A549 (cell line): ENCODE data around the gene RNF5. TPM values are rescaled to one million over a fixed set of nuclear protein-coding genes. Genes with fewer than 3 reads are reported as not detected.

ENCODE experiments used
- ATAC-seq, 2 experiments: fragments of 200-7000 bp in 1 of 2; fragments of >200 bp in 1 of 2; cut with Nextera tagmentation in 1 of 2; cut with Tn5 transposase in 1 of 2; 3 replicates each; pipeline versions ENCODE4 v1.8.0 to v1.9.1; 2018 to 2020; ENCODE audit warnings: mild to moderate bottlenecking in 1 of 2, moderate library complexity in 1 of 2
- CTCF ChIA-PET: fragments of 300-600 bp; sonication (Branson Sonifier 250); formaldehyde crosslinking; extraction: SDS; loops from one replicate; lab custom pipeline; 2021; ENCODE audit warnings: antibody characterized with exemption, inconsistent platforms; lab: Yijun Ruan, JAX
- POLR2A ChIA-PET: fragments of 350-600 bp; formaldehyde crosslinking; extraction: SDS; loops from one replicate; lab custom pipeline; 2021; ENCODE audit warnings: antibody characterized with exemption, inconsistent platforms; lab: Yijun Ruan, JAX
- DNase-seq, 2 experiments: peaks; one replicate each; pipeline versions ENCODE4 v3.0.0 to v3.0.0-alpha.2; 2011 to 2016; ENCODE audit warnings: low read depth in 1 of 2, low spot score in 1 of 2
- FAIRE-seq: peaks from 2 replicates; lab custom pipeline; 2011; peaks lifted over from hg19 to GRCh38; lab: Jason Lieb, UNC
- H3K27ac ChIP-seq, 2 experiments: fragments of >200 bp; sonication (Bioruptor Twin); formaldehyde crosslinking; 3 replicates each; pipeline ENCODE4 v1.5.1; 2016 to 2017
- H3K4me1 ChIP-seq: fragments of >200 bp; sonication (Bioruptor Twin); formaldehyde crosslinking; 3 replicates; pipeline ENCODE4 v1.6.1; 2016
- H3K4me2 ChIP-seq: fragments of >200 bp; sonication (Bioruptor Twin); formaldehyde crosslinking; 3 replicates; pipeline ENCODE4 v1.6.1; 2016
- H3K4me3 ChIP-seq: fragments of >200 bp; sonication (Bioruptor Twin); formaldehyde crosslinking; 3 replicates; pipeline ENCODE4 v1.5.1; 2016
- H3K9me3 ChIP-seq: fragments of >200 bp; sonication (Bioruptor Twin); formaldehyde crosslinking; 3 replicates; pipeline ENCODE4 v1.6.1; 2016
- ATOH8 ChIP-seq: fragments of 250-450 bp; sonication (Bioruptor Pico); IDR thresholded peaks from 2 replicates; pipeline ENCODE4 v1.5.0; 2020; ENCODE audit warnings: low read depth, mild to moderate bottlenecking, moderate library complexity
- BHLHE40 ChIP-seq: IDR thresholded peaks from 2 replicates; pipeline ENCODE4 v1.6.1; 2012; ENCODE audit warnings: low read depth, low read length, inconsistent platforms
- CEBPB ChIP-seq, 2 experiments: fragments of >200 bp in 1 of 2; sonication (Bioruptor Twin) in 1 of 2; formaldehyde crosslinking in 1 of 2; IDR thresholded peaks; 2 replicates each; pipeline ENCODE4 v1.6.1; 2012 to 2016
- CHD4 ChIP-seq: fragments of 200-600 bp; sonication (generic); IDR thresholded peaks from 2 replicates; pipeline ENCODE4 v1.6.1; 2016; ENCODE audit warnings: antibody characterized with exemption, mild to moderate bottlenecking, borderline replicate concordance
- E2F6 ChIP-seq: IDR thresholded peaks from 2 replicates; pipeline ENCODE4 v1.6.1; 2012; ENCODE audit warnings: low read depth, borderline replicate concordance
- ELK1 ChIP-seq: fragments of 150-350 bp; IDR thresholded peaks from 2 replicates; pipeline ENCODE4 v1.6.1; 2014; ENCODE audit warnings: low read depth, mild to moderate bottlenecking, low read length
- HDAC2 ChIP-seq: fragments of 200-600 bp; sonication (generic); IDR thresholded peaks from 2 replicates; pipeline ENCODE4 v1.6.1; 2016
- HES2 ChIP-seq: fragments of >200 bp; sonication (Bioruptor Twin); formaldehyde crosslinking; IDR thresholded peaks from 2 replicates; pipeline ENCODE4 v1.6.1; 2016
- HEYL ChIP-seq: fragments of 250-450 bp; sonication (Bioruptor Pico); IDR thresholded peaks from 2 replicates; pipeline ENCODE4 v1.8.0; 2021; ENCODE audit warnings: mild to moderate bottlenecking, moderate library complexity
- JUNB ChIP-seq: fragments of >200 bp; sonication (Bioruptor Twin); formaldehyde crosslinking; IDR thresholded peaks from 2 replicates; pipeline ENCODE4 v1.6.1; 2016
- MYC ChIP-seq: IDR thresholded peaks from 2 replicates; pipeline ENCODE4 v1.6.1; 2012; ENCODE audit warnings: mild to moderate bottlenecking, inconsistent platforms, low read length, improper control_type of control experiment, borderline replicate concordance
- PBX3 ChIP-seq: IDR thresholded peaks from 2 replicates; pipeline ENCODE4 v1.6.1; 2012
- POLR2AphosphoS2 ChIP-seq: conservative IDR thresholded peaks from 2 replicates; pipeline ENCODE4 v1.6.1; 2012; ENCODE audit warnings: low read length, improper control_type of control experiment, inconsistent platforms
- RCOR1 ChIP-seq: fragments of 150-350 bp; IDR thresholded peaks from 2 replicates; pipeline ENCODE4 v1.6.1; 2014; ENCODE audit warnings: antibody characterized with exemption, low read length, low read depth
- REST ChIP-seq: fragments of 200-600 bp; sonication (generic); IDR thresholded peaks from 2 replicates; pipeline ENCODE4 v1.6.1; 2016; ENCODE audit warnings: antibody characterized with exemption, mild to moderate bottlenecking, moderate library complexity
- RFX5 ChIP-seq: fragments of 450-650 bp; IDR thresholded peaks from 2 replicates; pipeline ENCODE4 v1.7.1; 2014; ENCODE audit warnings: antibody characterized with exemption, mild to moderate bottlenecking, moderate library complexity
- SREBF2 ChIP-seq: fragments of 450-650 bp; IDR thresholded peaks from 2 replicates; pipeline ENCODE4 v1.6.1; 2014; ENCODE audit warnings: mild to moderate bottlenecking, moderate library complexity
- USF2 ChIP-seq: fragments of 450-650 bp; IDR thresholded peaks from 2 replicates; pipeline ENCODE4 v1.6.1; 2014; ENCODE audit warnings: antibody characterized with exemption
- ZFP36 ChIP-seq: fragments of 450-650 bp; IDR thresholded peaks from 2 replicates; pipeline ENCODE4 v1.6.1; 2014; ENCODE audit warnings: borderline replicate concordance; ENCODE audit not compliant: partially characterized antibody
- WGBS: methylation state at CpG from one replicate; pipeline ENCODE4 v1.1.6; 2017; ENCODE audit errors: missing lambda C conversion rate; 5-methylcytosine and 5-hydroxymethylcytosine counted together
- polyA plus RNA-seq, 4 experiments: library from polyadenylated mRNA; depleted of rRNA in 3 of 4; stranded (reverse); fragments of >200 nt; fragmentation: RNase III in 1 of 4; extraction: RNeasy Plus Mini Kit Qiagen cat#74134 plus additional on column Dnase treatment in 1 of 4; gene quantifications; 2 replicates in 3 of 4; 3 replicates in 1 of 4; pipeline ENCODE4 v1.2.3, GENCODE V29; 2011 to 2017

RNF5 gene
- polyA plus RNA-seq, 2 of the 4 experiments (the other 2 are of a cell fraction): 54.1 to 62.7 TPM

DNA sequence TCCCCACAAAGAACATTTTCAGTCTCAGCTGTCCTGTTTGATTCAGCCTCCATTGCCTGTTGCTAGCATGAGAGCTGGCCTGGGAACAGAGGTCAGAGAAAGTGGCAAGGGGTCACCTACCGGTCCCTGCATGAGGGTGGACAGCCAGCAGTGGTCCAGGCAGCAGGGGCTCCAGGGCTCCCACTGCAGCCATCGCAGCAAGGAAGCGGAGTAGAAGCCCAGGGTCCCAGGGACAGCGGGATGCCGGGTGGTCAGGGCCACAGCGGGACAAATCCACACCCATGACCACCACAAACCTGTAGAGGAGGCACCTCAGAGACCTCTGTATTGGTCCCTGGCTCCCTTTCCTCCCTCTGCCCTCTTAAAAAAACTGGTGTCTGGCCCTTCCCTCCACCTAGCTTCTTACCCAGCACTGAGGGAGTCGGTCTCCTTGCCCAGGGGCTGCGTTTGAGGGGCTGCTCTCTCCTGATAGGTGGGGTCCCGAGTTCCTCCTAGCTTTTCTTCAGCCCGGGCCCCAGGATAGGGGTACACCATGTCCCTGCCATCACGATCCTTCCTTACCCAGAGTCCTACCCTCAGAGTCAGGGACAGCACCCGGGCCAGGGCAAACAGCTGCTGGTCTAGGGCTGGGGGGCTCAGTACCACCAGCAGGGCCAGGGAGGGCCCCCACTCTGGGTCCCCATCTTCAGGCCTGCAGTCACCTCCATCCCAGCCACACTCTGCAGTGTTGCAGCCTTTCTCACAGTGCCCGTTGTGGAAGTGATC is 22.7 kb downstream of the RNF5 start:
- Histone ChIP-seq H3K4me1 (peaks cover 10% of the 10 kb centered on the region; the same call in 2 of the 3 replicates), H3K4me2 (no peak overlapping the region), H3K27ac (no peak overlapping the region), H3K4me3 (no peak overlapping the region), H3K9me3 (no peaks in the 10 kb centered on the region)
- POLR2A ChIA-PET: no interaction called here
- FAIRE-seq (no peak), DNase-seq (no peak), ATAC-seq (no peak)
- WGBS: 43% methylated on average over 7 of the region's 13 CpGs
- TF ChIP-seq RFX5 (no peak), JUNB (no peak)
- TF ChIP-seq, all 56 proteins: peak for 0
- CTCF ChIA-PET: interaction anchor here (1.0 to 1.4 kb wide), 2 partner anchors 44 to 82 kb away, joined by 4 to 5 read pairs; no protein-coding TSS in a partner anchor

DNA sequence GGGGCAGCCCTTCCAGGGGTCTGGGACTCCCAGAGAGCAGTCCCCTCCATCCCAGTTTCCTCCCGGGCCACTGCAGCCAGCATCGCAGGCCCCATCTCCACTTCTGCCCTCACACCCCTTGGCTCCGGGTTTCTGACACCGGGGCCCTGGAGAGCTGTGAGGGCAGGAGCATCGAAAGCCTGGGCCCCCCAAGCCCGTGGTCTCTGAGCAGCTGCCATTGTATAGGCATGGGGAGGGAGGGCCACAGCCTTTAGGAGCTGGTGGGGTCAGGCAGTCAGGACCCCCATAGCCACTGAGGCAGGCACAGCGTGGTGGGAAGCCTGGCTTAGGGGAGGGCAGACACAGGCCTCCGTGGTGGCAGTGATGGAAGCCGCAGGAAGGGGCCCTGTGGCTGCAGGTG is 24.0 kb downstream of the RNF5 start:
- ATAC-seq: no peak

More for the DNA sequence above, 24.0 kb downstream of the RNF5 start:
- Histone ChIP-seq H3K4me3 (no peak overlapping the region), H3K4me2 (no peak overlapping the region), H3K9me3 (no peaks in the 10 kb centered on the region), H3K4me1 (peaks cover 3% of the 10 kb centered on the region; the same call in 2 of the 3 replicates), H3K27ac (no peak overlapping the region)
- ChIA-PET POLR2A (no interaction called here), CTCF (no interaction called here)
- TF ChIP-seq BHLHE40: no peak
- TF ChIP-seq USF2: no peak
- TF ChIP-seq POLR2AphosphoS2: no peak
- no peak for TF ChIP-seq CEBPB (IDR thresholded peaks at IDR 0.05)
- no peak for TF ChIP-seq CHD4
- no peak for TF ChIP-seq SREBF2
- TF ChIP-seq ATOH8 (CRISPR knock-in tag): no peak
- TF ChIP-seq E2F6: no peak
- no peak for TF ChIP-seq MYC
- TF ChIP-seq HES2: no peak
- TF ChIP-seq PBX3: no peak
- TF ChIP-seq RCOR1: no peak
- TF ChIP-seq ZFP36: no peak
- TF ChIP-seq REST: no peak
- TF ChIP-seq HEYL (CRISPR knock-in tag): no peak
- no peak for TF ChIP-seq HDAC2
- no peak for TF ChIP-seq ELK1
- WGBS: 74% methylated on average over 7 of the region's 9 CpGs
- FAIRE-seq (no peak), DNase-seq (no peak)
